GM12864 (cell line): ENCODE data around the gene CHST4.

ENCODE experiments used
- DNase-seq: peaks from one replicate; pipeline ENCODE4 v3.0.0-alpha.2; 2011; ENCODE audit warnings: low read depth
- H3K4me3 ChIP-seq: 2 replicates; pipeline ENCODE4 v1.5.1; 2011; ENCODE audit warnings: mild to moderate bottlenecking, low read depth, low read length, control low read depth
- TF ChIP-seq, protein P1 (sequence below): IDR thresholded peaks from 2 replicates; pipeline ENCODE4 v1.5.1; 2011; ENCODE audit warnings: low read depth, mild to moderate bottlenecking, moderate library complexity, low read length, control low read depth, inconsistent platforms; ENCODE audit errors: missing control alignments

Gene CHST4

DNA sequence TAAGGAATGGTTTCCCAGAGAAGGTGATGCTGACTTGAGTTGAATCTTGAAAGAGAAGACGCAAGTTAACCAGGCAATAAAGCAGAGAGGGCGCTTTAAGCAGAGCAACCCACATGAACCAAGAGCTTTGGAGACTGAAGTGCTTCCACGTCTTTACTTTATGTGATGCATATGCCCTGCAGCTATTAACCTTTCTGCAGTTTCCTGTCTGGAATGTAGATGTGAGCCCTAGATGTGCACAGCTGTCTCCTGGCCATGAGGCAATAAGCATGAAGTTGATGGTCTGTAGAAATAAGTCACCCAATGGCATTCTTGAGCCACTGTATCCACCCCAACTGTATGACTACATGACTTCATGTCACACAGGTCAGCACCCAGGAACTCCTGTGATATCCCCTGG lies 5.7 kb upstream of the CHST4 start:
- H3K4me3 ChIP-seq = no peak overlapping the region
- no peak for DNase-seq
- TF ChIP-seq, protein P1, sequence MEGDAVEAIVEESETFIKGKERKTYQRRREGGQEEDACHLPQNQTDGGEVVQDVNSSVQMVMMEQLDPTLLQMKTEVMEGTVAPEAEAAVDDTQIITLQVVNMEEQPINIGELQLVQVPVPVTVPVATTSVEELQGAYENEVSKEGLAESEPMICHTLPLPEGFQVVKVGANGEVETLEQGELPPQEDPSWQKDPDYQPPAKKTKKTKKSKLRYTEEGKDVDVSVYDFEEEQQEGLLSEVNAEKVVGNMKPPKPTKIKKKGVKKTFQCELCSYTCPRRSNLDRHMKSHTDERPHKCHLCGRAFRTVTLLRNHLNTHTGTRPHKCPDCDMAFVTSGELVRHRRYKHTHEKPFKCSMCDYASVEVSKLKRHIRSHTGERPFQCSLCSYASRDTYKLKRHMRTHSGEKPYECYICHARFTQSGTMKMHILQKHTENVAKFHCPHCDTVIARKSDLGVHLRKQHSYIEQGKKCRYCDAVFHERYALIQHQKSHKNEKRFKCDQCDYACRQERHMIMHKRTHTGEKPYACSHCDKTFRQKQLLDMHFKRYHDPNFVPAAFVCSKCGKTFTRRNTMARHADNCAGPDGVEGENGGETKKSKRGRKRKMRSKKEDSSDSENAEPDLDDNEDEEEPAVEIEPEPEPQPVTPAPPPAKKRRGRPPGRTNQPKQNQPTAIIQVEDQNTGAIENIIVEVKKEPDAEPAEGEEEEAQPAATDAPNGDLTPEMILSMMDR = no peak

DNA sequence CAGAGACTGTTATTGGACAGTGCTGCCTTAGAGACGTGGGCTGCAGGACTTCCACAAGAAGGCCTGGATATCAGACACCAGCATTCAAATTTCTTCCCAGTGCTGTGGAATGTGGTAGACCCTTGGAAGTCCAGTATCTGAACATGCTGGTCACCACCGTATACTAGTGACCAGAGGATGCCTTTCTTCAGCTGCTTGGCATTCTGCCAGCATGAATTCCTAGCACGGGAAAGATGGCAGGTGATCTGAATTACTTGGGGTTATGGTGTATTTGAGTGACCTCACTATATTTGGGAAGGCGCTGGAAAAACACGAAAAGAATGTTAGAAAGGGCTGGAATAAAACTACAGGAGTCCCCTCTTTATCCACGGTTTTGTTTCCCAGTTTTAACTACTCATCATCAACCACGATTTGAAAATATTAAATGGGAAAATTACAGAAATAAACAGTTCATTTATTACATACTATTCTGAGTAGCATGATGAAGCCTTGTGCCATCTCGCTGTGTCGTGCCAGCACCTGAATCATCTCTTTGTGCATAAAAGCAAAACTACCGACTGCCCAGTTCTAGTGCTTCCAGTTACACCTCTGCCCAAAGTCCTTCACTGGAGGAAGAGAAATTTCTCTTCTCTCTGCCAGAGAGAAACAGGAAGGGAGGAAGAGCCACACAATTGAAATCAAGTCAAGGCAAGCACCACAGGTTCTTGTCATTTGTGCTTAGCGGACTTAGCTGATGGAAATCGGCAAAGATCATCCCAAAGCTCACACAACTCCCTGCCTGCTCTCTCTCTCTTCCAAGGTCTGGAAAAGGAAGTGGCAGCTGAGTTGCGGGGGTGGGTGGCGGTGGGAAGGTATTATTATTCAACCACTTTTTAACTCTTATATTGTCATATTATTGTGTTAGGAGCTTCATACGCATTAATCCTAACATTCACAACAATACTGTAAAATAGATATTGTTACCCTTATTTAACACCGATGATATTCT lies 1.4 kb upstream of the CHST4 start:
- DNase-seq = no peak
- TF ChIP-seq, protein P1 = no peak
- H3K4me3 ChIP-seq = no peak overlapping the region

DNA sequence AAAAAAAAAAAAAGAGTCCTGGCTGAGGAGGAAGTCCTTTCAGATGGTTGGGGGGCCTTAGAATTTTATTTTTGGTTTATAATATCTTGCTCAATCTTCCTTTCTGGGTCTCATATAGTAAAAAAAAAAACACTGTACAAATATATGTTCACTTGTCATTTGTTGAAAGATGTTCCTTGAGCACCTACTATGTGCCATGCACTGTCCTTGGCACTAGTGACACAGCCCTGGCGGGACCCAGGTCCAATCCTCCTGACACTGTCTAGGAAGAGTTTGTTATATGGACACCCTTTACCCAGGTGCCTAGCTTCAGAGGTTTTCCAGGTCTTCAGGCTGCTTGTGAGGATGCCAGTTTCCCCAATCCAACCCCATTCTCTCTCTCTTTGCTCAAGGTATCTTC lies 2.0 kb downstream of the CHST4 start:
- H3K4me3 ChIP-seq = no peak overlapping the region
- DNase-seq = no peak
- TF ChIP-seq, protein P1 = no peak

DNA sequence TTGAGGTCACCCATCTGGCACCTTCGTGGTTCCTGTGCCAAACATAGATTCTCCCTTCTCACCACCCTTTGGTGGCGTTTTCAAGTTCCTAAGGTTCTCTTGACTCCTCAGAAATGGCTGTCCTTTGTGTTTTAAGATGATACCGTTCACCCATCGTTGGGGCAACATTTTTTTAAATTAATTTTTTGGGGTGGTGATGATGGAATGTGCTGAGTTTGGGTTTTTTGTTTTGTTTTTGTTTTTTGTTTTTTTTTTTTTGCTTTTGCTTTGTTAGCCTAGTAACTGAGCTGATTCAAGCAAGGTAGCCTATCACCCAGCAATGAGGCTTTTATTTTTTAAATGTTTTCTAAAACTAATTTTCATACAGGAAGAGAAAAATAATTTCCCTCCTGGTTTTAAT lies 2.6 kb downstream of the CHST4 start:
- TF ChIP-seq, protein P1 = no peak
- H3K4me3 ChIP-seq = no peak overlapping the region
- DNase-seq = no peak

DNA sequence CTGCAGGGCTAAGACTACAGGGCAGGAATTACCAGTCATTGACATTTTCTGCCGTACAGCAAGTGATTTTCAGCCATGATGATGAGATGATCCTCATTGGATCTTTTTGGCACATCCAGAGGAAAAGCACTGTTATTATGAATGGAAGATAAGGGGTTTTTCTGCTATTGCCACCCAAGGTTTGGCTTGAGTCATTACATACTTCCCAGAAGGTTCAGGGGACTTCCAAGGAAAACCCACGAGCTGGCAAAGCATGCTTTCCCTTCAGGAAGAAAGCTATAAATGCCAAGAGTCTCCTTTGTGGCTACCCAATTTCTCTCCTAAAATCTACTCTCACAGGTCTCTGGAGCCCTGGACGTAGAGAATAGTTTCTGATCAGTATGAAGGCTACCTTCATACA lies 6.1 kb downstream of the CHST4 start:
- H3K4me3 ChIP-seq = no peak overlapping the region
- TF ChIP-seq, protein P1 = no peak
- DNase-seq = no peak

DNA sequence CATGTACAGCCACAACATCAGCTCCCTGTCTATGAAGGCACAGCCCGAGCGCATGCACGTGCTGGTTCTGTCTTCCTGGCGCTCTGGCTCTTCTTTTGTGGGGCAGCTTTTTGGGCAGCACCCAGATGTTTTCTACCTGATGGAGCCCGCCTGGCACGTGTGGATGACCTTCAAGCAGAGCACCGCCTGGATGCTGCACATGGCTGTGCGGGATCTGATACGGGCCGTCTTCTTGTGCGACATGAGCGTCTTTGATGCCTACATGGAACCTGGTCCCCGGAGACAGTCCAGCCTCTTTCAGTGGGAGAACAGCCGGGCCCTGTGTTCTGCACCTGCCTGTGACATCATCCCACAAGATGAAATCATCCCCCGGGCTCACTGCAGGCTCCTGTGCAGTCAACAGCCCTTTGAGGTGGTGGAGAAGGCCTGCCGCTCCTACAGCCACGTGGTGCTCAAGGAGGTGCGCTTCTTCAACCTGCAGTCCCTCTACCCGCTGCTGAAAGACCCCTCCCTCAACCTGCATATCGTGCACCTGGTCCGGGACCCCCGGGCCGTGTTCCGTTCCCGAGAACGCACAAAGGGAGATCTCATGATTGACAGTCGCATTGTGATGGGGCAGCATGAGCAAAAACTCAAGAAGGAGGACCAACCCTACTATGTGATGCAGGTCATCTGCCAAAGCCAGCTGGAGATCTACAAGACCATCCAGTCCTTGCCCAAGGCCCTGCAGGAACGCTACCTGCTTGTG lies 10.7 kb downstream of the CHST4 start:
- DNase-seq = no peak
- TF ChIP-seq, protein P1 = no peak
- no peak overlapping the region for H3K4me3 ChIP-seq
